Measurements from ENCODE around the gene CAPN5.

Gene CAPN5

DNA sequence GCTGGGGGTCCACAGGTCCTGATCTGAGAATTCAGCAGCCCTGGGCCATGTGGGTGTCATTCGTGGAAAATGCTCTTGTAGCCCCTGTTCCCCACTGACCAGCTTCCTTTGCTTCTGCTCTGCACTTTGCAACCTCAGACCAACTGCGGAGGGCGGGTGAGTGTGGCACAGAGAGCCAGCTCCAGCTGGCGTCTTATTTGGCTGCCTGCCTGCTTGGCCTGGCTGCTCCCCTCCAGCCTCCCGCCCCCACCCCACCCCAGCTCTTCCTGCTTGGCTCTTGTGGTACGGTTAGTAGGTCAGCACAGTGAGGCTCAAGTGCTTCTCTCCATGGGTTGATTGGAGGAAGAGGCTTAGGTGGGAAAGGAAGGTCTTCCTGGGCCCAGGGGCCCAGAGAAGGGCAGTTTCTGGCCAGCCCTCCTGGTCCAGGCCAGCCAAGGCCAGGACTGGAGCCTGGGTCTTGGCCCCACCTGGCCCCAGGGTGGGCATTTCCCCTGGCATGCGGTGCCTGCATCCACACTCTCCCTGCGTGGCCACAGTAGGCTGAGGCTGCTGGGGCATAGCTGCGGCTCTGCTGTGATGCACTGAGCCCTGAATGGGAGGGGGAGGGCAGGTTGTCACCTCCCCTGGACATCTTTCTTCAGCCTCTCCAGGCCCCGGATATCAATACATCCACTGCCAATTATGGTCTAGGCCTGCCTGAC is 87.8 kb downstream of the CAPN5 start:
- peak; percentile 82 for DNase-seq

DNA sequence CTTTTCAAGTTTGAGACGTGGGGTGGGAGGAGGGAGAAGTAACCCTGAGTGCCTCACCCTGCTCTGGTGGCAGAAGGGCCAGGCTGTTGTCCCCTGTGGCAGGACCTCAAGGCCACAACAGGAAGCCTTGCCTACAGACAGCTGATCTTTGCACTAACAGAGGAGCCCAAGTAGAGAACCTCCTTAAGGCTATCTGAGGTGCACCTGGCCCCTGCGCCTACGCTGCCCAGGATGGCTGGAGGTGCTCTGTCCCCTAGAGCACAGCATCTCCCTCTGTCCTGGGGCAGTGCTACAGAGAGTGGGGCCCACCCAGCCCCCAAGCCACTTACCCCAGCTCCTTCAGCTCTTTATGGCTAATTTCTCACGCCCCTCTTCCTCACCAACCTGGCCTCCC is 88.3 kb downstream of the CAPN5 start:
- no peak for DNase-seq

DNA sequence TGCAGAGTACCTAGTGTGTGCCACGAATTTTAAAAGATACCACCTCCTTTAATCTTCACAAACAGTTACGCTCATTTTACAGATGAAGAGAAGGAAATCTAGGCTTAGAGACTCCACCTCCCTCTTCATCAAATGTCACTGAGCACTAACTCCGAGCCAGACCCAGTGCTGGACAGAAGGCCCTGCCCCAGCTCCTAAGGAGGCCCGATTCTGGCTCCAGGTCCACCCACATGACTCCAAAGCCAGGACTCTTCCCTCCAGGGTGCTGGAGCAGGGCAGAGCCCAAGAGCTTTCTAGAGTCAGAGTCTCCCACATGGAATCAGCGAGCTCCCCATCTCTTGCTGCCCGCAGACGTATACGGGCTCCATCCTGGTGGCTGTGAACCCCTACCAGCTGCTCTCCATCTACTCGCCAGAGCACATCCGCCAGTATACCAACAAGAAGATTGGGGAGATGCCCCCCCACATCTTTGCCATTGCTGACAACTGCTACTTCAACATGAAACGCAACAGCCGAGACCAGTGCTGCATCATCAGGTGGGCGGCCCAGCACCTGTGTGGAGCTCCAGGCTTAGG is 88.9 kb downstream of the CAPN5 start:
- no peak for DNase-seq

DNA sequence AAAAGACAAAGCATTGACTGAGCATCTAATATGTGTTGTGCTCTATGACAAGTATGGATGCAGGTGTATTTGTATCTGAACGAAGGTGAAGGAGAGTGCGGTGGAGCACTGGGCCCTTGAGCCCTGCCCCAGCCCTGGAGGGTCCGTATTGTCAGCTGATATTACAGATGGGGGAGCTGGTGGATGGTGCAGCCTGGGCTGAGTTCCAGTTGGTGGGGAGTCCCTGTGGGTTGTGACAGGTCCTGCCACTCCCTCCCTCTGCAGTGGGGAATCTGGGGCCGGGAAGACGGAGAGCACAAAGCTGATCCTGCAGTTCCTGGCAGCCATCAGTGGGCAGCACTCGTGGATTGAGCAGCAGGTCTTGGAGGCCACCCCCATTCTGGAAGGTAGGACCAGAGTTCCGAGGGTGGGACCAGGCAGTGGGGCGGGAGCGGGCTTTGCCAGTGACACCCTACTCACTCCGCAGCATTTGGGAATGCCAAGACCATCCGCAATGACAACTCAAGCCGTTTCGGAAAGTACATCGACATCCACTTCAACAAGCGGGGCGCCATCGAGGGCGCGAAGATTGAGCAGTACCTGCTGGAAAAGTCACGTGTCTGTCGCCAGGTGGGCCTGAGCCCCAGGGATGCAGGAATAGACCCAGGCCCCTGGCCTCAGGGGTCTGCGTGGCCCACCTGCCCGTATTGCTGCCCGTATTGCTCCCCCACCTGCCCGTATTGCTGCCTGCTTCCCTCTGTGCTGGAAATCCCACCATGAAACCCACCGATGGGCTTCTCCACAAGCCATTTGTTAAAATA is 89.8 kb downstream of the CAPN5 start:
- DNase-seq, result no peak

DNA sequence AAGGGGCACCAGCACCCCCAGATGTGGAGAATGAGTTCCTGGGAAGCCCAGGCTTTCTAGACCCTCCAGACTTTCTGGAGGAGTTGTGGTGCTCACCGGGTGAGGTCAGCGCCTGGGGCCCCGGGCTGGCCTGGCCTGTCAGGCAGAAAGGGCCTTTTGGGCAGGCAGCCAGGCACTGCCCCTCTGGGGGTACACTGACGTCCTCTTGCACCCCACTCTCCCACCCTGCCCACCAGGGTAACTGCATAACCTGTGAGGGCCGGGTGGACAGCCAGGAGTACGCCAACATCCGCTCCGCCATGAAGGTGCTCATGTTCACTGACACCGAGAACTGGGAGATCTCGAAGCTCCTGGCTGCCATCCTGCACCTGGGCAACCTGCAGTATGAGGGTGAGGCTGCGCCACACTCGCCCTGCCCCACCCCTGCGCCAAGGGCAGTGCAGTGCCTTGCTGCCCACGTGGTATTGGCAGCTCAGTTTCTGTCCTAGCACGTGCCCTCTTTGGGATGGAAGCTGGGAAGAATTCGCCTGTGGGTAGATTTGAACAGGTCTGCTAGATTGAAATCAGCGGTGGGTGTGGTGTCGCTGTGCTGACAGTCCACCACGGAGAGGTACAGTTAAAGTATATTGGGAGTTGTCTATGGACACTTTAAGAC is 91.4 kb downstream of the CAPN5 start:
- no peak for DNase-seq

DNA sequence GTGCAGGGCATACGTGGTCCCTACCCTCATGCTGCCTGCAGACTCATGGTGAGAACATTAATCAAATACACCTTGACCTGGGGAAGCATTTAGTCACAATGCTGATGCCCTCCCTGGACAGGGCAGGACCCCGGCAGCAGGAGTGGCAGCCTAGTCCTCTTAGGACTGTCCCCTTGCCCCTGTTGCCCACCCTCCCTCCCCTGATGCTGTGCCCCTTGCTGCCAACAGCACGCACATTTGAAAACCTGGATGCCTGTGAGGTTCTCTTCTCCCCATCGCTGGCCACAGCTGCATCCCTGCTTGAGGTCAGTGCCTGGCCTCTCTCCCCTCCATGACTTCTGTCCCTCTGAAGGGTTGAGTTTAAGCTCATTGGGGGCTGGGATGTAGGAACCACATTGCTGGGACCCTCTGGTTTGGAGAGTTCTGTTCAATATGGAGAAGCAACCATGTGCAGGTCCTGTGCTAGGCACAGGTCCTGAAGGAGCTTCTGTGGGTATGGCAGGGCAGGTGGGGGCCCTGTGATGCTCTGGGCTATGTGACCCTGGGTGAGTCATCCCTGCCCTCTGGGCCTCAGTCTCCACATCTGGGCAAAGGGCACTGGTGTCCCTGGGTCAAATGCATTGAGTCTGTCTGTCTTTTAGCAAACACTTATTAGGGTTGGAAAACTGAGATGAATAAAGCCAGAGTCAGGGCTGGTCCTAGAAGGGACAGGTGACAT is 92.6 kb downstream of the CAPN5 start:
- DNase-seq, result no peak

DNA sequence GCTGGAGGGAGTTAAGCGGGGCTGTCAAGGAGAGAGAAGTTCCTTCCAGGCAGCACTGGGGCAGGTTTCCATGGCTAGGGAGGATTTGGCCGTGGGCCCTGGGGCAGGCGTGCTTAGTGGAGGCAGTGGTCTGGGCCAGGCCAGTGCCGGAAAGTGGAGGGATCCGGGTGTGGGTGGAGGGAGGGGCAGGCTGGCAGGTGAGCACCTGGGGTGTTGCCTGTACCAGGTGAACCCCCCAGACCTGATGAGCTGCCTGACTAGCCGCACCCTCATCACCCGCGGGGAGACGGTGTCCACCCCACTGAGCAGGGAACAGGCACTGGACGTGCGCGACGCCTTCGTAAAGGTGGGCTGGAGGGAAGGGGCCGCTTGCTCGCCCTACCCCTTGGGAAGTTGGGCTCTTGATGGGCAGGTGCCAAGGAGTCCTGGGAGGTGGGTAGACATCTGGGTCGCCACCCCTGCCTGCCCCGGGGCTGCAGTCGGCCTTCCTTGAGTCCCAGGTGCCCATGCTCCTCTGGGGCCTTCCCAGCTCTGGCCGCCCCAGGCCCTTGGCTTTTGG is 93.2 kb downstream of the CAPN5 start:
- no peak for DNase-seq

DNA sequence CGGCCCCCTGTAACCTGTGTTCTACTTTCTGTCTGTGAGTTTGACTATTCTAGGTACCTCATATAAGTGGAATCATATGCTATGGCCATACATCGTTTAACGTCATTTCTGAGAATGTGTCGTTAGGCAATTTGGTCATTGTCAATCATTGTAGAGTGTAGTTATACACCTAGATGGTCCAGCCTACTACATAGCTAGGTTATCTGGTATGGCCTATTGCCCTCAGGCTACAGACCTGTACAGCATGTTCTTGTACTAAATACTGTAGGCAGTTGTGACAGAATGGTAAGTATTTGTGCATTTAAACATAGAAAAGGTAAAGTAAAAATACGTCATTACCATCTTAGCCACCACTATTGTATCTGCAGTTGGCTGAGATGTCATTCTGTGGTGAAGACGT is 96.5 kb downstream of the CAPN5 start:
- no peak for DNase-seq

DNA sequence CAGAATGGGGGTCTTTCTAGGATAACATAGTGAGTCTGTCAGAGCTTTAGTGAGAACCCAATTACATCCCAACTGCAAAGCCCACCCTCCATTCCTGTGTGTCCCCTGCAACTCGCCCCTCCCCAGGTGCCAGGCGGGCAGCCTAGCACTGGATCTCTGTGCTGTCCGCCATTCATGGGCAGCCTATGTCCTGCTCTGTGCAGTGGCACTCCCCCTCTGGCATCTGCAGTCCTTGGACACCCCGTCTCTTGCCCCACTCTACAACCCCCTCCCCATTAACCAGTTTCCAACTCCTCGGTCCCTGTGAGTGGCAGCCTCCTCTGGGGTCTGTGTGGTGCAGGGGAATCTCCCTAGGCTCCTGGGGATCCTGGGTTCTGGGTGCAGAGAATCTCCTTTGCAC is 98.3 kb downstream of the CAPN5 start:
- DNase-seq, result no peak

DNA sequence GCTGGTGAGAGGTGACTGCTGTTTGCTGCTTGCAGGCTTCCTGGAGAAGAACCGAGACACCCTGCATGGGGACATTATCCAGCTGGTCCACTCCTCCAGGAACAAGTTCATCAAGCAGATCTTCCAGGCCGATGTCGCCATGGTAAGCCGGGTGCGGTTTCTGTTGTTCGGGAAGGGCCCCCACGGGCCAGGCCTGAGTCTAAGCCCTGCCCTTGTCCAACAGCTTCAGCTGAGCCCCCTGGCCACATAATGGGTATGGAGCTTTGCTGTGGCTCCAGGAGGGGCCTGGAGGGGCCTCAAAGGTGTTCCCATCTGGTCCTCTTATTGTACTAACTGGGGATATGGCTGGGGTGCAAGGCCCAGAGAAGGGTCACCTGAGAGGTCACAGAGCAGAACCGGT is 99.2 kb downstream of the CAPN5 start:
- no peak for DNase-seq

DNA sequence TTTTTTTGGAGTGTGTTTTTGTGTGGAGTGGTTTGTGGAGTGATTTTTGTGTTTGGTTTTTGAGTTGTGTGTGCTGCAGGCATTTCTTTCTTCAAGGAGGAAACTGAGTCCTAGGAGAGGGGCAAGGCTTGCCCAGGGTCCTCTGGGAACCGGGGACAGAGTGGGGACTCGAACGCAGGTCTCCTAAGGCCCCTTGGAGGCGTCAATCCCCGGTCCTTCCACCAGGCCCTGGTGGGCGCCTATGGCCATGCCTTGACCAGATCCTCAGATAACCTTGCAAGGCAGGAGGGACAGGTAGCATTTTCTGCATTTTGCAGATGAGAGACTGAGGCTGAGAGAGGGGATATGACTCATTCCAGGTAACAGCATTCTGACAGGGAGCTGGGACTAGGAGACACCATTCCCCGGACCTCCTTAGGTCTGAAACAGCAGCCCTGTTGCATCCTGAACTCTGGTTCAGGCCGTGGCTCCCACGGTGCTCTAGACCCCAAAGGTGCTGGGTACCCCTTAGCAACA is 100.4 kb downstream of the CAPN5 start:
- DNase-seq, result no peak

DNA sequence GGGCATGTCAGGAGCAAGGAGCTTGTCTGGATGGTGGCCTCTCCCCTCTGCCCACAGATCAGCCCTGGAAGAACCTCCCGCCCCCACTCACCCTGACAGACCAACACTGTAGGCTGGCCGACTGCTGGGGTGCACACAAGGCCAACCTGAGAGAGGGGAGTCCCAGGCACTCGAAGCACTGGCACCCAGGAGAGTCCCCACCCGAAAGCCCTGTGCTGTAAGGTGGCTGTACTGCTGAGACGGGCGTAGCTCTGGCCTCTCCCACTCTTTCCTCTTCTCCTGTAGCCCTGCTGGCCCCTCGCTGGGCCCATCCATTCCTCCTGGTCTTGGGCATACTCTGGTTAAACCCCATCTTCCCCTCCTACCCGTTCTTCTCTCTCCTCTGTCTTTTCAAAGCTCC is 101.0 kb downstream of the CAPN5 start:
- DNase-seq, result no peak

DNA sequence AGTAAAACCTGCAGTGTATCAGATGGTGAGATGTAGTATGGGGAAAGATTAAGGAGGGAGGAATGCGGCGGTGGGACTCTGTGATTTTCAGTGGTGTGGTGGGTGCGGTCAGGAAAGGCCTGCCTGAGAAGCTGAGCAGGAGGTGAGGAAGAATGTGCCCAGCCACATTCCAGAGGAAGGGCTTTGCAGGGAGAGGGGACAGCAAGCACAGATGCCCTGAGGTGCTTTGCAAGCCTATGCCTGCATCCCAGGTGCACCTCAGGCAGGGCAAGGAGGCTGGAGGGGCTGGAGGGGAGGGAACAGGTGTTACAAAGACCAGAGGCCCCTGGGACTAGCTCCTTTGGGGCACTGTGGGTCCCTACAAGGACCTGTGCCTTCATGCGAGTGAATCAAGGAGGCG is 103.3 kb downstream of the CAPN5 start:
- DNase-seq, result no peak

DNA sequence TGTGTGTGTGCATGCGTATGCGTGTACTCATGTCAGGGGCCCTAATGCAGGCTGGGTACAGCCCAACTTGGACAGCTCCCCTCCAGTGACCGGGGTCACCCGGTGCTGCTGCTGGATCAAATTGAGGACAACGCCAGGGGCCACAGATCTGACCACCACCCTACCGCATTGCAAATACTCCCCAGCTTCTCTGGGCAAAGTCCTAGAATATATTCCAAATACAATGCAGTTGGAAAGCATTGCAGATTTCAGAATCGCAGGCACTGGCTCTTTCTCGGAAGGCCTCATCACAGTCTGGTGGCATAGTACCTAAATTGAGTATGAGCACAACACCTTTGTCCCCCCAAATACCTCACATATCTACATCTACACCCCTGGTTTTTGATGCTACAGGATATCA is 104.5 kb downstream of the CAPN5 start:
- no peak for DNase-seq

DNA sequence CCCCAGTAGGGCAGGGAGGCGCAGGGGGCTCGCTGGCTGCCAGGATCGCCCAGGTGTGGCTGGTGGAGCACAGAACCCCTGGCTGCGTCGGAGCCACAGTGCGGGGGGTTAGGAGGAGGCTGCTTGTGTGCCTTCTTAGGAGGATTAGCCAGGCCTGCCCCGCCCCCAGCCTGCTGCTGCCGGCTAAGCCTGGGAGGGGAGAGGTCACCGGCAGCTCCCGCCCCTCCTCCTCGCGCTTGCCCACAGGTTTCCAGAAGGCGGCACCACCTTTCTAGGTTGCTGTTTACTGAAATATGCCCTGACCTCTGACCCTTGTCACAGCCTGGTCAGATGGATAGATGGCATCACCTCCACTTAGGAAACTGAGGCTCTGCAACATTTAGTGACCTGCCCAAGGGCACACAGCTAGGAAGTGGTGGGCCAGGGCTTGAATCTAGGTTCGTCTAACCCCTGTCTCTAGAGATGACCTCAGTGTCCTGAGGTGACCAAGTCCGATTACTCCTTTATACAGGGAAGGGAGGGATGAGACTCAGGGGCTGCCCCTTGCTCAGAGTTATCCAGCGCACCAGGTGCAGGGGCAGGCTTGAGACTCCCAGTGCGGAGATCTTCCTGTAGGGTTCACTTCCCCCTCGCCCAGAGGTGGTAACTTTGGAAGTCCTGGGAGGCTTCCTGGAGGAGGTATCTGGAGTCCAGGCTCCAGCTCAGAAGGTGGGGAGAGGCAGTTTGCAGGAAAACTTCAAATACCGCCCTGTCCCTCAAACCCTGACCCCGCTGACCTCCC is 105.3 kb downstream of the CAPN5 start:
- no peak for DNase-seq

DNA sequence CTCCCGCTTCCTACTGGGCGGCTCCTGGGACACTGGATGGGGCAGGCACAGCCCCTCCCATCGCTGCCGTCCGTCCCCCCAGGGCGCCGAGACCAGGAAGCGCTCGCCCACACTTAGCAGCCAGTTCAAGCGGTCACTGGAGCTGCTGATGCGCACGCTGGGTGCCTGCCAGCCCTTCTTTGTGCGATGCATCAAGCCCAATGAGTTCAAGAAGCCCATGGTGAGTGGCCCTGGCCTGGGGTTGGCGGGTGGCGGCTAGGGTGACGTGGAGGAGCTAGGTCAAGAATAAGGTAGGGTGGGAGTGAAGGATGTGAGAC is 105.9 kb downstream of the CAPN5 start:
- no peak for DNase-seq

DNA sequence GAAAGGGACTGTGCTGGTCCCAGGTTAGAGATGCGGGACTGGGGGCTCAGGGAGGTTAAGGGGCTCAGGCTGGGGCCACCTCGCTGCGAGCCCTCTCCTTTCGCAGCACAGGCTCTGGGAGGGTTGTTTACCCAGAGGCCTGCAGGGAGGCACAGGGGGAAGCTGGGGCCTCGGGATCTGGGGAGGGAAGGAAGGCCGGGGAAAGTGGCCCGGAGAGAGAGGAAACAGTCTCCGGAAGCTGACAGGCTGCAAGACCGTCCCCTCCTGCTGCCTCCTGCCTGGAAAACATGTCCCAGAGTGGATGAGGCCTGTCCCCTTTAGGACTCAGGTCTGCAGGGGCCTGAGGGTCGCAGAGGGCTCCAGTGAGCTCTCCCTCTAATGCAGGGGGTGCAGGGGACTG is 106.7 kb downstream of the CAPN5 start:
- no peak for DNase-seq

DNA sequence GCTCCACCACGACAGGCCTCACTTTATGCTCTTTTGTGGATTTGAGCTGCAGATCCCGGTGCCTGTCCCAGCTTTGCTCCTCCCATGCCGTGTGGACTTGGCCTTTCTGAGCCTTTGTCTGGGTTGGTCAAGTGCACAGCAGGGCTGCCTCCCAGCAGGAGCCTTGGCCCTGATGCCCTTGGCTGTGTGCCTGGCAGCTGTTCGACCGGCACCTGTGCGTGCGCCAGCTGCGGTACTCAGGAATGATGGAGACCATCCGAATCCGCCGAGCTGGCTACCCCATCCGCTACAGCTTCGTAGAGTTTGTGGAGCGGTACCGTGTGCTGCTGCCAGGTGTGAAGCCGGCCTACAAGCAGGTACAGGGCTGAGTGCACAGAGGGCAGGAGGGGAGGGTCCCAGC is 107.8 kb downstream of the CAPN5 start:
- DNase-seq, result no peak

DNA sequence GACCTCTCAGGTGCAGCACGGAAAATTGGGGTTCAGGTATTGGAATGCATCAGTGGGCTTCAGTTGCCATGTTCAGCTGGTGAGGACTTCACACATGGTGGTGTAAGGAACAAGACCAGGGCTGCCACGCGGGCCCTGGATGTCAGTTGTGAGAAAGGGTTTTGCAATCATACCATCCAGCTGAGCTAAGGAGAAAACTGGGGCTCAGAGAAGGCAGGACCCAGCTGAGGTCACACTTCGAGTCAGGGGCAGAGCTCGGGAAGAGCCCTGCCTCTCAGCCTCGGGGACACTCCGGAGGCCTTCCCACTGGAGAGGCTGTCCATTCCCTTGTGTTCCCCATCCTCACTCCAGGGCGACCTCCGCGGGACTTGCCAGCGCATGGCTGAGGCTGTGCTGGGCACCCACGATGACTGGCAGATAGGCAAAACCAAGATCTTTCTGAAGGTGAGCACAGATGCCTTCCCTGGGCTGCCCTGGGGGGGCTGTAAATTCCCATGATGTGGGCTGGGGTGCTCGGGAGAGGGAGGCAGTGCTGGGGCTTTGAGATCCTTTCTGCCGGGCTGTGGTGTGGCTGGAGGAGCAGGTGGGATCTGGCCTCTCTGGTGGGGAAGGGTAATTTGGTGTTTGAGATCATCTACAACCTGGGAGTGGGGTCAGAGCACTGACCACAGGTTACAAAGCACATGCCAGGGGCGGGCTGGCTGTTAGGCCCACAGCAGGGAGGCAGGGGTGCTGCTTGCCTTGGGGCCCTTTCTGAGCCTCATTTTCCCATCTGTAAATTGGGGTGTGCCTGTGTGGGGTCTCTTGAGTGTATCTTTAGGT is 108.5 kb downstream of the CAPN5 start:
- DNase-seq, result peak; percentile 5
